ENCODE results near the gene GPC3. TPM values are rescaled to one million over a fixed set of nuclear protein-coding genes. Genes with fewer than 3 reads are reported as not detected.

Gene GPC3
- total RNA-seq, 1 donor from 2014 or later: 1,039 TPM

DNA sequence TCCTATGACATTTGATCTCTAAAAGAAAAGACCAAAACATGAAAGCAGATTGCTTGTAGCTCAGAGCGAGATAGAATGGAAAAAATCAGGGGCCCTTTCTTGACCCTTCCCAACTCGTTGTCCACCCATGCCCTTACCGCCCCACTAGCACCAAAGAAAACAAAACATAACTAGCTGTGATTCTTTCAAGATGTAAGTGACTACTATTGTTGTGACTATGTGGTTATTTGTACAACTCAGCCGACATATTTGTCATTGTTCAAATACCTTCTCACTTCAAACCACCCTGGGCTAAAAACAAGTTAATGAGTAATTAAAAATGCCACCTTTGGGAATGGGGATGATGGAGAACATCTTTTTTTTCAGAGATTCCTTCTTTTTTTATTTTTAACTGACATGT is 399.0 kb downstream of the GPC3 start:
- Histone ChIP-seq H3K36me3 (no peaks in the 10 kb centered on the region), H3K27me3 (no peaks in the 10 kb centered on the region), H2AFZ (replicated peaks) (no peak overlapping the region), H4K20me1 (ENCODE audit: low read depth) (no peaks in the 10 kb centered on the region), H3K9me3 (ENCODE audit: low read depth) (no peaks in the 10 kb centered on the region), H3K4me1 (no peaks in the 10 kb centered on the region), H3K4me2 (no peak overlapping the region), H3F3A (ENCODE audit: low read depth) (no peaks in the 10 kb centered on the region), H3K9ac (no peak overlapping the region), H3K4me3 (no peak overlapping the region), H3K27ac (no peak overlapping the region), H3K79me2 (ENCODE audit: low read depth) (no peaks in the 10 kb centered on the region)
- Mint-ChIP-seq H3K27me3 (ENCODE audit: insufficient read depth, low read depth) (no peaks in the 10 kb centered on the region), H3K4me3 (no peak overlapping the region), H3K4me1 (no peaks in the 10 kb centered on the region), H3K36me3 (no peaks in the 10 kb centered on the region), H3K27ac (no peak overlapping the region), H3K9me3 (no peaks in the 10 kb centered on the region)
- TF ChIP-seq EZH2 (IDR thresholded peaks at IDR 0.05) (no peak), EZH2phosphoT487 (IDR thresholded peaks at IDR 0.05) (no peak)
- TF ChIP-seq, protein P1, sequence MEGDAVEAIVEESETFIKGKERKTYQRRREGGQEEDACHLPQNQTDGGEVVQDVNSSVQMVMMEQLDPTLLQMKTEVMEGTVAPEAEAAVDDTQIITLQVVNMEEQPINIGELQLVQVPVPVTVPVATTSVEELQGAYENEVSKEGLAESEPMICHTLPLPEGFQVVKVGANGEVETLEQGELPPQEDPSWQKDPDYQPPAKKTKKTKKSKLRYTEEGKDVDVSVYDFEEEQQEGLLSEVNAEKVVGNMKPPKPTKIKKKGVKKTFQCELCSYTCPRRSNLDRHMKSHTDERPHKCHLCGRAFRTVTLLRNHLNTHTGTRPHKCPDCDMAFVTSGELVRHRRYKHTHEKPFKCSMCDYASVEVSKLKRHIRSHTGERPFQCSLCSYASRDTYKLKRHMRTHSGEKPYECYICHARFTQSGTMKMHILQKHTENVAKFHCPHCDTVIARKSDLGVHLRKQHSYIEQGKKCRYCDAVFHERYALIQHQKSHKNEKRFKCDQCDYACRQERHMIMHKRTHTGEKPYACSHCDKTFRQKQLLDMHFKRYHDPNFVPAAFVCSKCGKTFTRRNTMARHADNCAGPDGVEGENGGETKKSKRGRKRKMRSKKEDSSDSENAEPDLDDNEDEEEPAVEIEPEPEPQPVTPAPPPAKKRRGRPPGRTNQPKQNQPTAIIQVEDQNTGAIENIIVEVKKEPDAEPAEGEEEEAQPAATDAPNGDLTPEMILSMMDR (IDR thresholded peaks at IDR 0.05): no peak
- DNase-seq (ENCODE audit: low spot score): no peak

DNA sequence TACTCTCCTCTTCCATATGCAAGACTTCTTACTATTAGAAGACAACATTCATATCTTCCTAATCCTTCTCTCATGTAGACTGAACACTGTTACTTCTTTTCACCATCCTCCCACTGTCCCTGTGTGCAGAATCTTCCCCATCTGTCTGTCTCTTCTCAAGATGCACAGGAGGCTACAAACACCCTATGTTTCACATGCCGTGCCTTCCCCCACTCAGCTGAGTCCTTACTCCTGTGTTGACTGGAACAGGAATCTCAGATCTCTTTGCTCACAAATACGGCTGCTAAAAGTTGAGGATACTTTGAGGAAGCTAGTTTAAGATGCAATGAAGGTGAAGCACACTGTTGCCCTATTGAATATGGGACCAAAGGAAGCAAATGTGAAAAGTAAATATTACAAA is 401.6 kb downstream of the GPC3 start:
- Histone ChIP-seq H2AFZ (replicated peaks) (no peak overlapping the region), H3K79me2 (ENCODE audit: low read depth) (no peaks in the 10 kb centered on the region), H3K4me3 (no peak overlapping the region), H4K20me1 (ENCODE audit: low read depth) (no peaks in the 10 kb centered on the region), H3F3A (ENCODE audit: low read depth) (no peaks in the 10 kb centered on the region), H3K27me3 (no peaks in the 10 kb centered on the region), H3K9me3 (ENCODE audit: low read depth) (no peaks in the 10 kb centered on the region), H3K4me2 (no peak overlapping the region), H3K9ac (no peak overlapping the region), H3K4me1 (no peaks in the 10 kb centered on the region), H3K27ac (no peak overlapping the region), H3K36me3 (no peaks in the 10 kb centered on the region)
- Mint-ChIP-seq H3K27me3 (ENCODE audit: insufficient read depth, low read depth) (no peaks in the 10 kb centered on the region), H3K4me1 (peaks cover 4% of the 10 kb centered on the region), H3K4me3 (no peak overlapping the region), H3K9me3 (no peaks in the 10 kb centered on the region), H3K27ac (no peak overlapping the region), H3K36me3 (peaks cover 3% of the 10 kb centered on the region)
- no peak for DNase-seq (ENCODE audit: low spot score)
- no peak for TF ChIP-seq EZH2phosphoT487 (IDR thresholded peaks at IDR 0.05)
- TF ChIP-seq, protein P1 (IDR thresholded peaks at IDR 0.05): no peak
- TF ChIP-seq EZH2 (IDR thresholded peaks at IDR 0.05): no peak

DNA sequence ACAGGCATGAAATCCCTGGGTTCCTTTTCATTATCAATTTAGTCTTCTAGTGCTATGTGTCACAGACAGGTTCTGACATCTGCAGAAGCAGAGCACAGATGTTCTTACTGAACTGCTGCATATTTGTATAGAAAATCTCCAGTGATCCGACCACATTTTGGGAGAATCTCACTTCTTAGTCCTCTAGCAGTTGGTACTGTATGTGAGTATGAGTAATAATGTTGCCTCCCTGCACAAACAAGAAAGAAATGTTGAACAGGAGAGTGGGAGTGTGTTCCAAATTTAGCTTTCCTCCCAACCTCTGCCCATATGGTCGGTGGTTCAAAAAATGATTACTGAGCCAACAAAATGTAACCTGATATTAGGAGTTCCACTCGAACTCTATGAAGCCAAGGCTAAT is 404.8 kb downstream of the GPC3 start:
- DNase-seq (ENCODE audit: low spot score): no peak
- TF ChIP-seq EZH2phosphoT487 (IDR thresholded peaks at IDR 0.05) (no peak), EZH2 (IDR thresholded peaks at IDR 0.05) (no peak)
- TF ChIP-seq, protein P1 (IDR thresholded peaks at IDR 0.05): no peak
- Mint-ChIP-seq H3K4me3 (no peak overlapping the region), H3K27me3 (ENCODE audit: insufficient read depth, low read depth) (no peaks in the 10 kb centered on the region), H3K27ac (no peak overlapping the region), H3K9me3 (no peaks in the 10 kb centered on the region), H3K36me3 (peaks cover 5% of the 10 kb centered on the region), H3K4me1 (peaks cover 4% of the 10 kb centered on the region)
- H3K27me3 ChIP-seq: no peaks in the 10 kb centered on the region
- no peaks in the 10 kb centered on the region for H3K79me2 ChIP-seq (ENCODE audit: low read depth)
- H3K27ac ChIP-seq: no peak overlapping the region
- no peaks in the 10 kb centered on the region for H3F3A ChIP-seq (ENCODE audit: low read depth)
- no peak overlapping the region for H3K4me3 ChIP-seq
- no peaks in the 10 kb centered on the region for H3K36me3 ChIP-seq
- no peaks in the 10 kb centered on the region for H3K4me1 ChIP-seq
- H4K20me1 ChIP-seq (ENCODE audit: low read depth): no peaks in the 10 kb centered on the region
- no peak overlapping the region for H3K4me2 ChIP-seq
- H3K9ac ChIP-seq: no peak overlapping the region
- H3K9me3 ChIP-seq (ENCODE audit: low read depth): no peaks in the 10 kb centered on the region
- H2AFZ ChIP-seq (replicated peaks): no peak overlapping the region
